ENCODE data around the gene YJEFN3. TPM values are rescaled to one million over a fixed set of nuclear protein-coding genes. Genes with fewer than 3 reads are reported as not detected.

Gene YJEFN3
- total and polyA plus RNA-seq, 10 of the 15 experiments (the other 5 are each of a cell fraction or from before 2014, with no cell fraction given), result 0.05 to 6.9 (median 3.5) TPM

DNA sequence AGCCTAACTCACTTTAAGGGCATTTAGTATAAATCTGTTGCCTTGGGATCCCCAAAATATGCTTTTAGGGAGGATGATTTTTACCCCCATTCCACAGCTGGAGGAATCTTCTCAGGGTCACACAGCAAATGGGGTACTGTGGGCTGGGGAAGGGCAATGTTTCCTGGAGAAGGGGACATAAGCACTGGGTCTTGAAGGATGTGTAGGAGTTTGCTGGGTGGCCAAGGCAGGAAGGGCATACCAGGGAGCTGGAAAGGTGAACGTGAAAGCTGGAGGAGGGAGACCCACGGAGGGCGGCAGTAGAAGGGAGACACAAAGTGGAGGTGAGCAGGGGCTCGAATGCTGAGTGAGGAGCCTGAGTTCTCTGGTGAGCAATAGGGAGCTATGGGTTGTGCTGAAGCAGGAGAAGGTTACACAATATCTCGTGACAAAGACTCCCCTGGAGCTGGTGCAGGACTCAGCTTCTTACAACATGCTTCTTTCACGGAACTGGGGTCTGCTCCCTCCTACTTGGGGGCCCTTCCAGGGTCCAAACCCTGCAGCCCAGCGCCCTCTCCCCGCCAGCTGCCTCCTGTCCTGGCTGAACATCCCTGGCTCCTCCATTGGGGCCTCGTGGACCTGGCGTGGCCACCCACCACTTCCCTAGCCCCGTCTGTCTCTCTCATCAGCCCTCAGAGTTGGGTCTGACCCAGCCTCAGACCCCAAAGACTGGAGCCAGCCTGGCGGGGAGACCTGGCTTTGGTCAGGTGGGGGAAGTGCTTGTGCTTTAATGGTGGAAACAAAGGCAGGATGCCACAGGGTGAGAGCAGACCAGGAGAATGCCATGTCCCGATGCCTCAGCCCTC, 20.4 kb downstream of the YJEFN3 start (continued):
- TF ChIP-seq, protein P1, sequence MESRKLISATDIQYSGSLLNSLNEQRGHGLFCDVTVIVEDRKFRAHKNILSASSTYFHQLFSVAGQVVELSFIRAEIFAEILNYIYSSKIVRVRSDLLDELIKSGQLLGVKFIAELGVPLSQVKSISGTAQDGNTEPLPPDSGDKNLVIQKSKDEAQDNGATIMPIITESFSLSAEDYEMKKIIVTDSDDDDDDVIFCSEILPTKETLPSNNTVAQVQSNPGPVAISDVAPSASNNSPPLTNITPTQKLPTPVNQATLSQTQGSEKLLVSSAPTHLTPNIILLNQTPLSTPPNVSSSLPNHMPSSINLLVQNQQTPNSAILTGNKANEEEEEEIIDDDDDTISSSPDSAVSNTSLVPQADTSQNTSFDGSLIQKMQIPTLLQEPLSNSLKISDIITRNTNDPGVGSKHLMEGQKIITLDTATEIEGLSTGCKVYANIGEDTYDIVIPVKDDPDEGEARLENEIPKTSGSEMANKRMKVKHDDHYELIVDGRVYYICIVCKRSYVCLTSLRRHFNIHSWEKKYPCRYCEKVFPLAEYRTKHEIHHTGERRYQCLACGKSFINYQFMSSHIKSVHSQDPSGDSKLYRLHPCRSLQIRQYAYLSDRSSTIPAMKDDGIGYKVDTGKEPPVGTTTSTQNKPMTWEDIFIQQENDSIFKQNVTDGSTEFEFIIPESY (IDR thresholded peaks at IDR 0.05), result no peak
- TF ChIP-seq IKZF1 (conservative IDR thresholded peaks at IDR 0.05) (no peak), ESRRA (IDR thresholded peaks at IDR 0.05; ENCODE audit: low read length) (no peak), FOXK2 (IDR thresholded peaks at IDR 0.05) (no peak)

DNA sequence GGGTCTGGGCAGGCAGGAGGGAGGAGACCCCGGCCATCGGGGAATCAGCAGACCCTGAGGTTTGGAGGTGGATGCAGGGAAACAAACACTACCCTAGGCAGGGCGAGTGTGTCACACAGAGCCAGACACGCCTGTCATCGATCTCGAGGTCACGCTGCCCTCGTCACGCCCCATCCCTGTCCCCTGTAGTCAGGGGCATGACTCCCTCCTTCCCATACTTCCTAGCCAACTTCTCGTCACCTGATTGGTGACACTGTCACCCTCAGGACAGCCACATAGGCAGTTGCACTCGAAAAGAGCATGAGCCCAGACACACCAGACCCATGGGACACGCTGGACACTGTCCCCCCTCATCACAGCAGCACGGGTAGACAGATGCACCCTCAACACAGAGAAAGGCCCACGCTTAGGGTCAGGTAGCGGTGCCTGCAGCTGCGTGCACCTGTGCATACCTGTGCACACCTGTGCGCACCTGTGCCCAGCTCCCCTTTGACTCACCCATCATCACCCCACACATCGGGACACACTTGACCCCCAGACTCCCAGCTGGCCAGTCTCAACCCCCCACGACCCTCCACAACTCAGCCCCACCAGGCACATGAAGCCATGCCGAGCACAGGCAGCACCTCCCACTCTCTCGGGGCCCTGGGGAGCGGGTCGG, 21.2 kb downstream of the YJEFN3 start:
- DNase-seq (ENCODE audit: low read depth, low spot score), result no peak
- CTCF ChIA-PET, result interaction anchor here (7.2 kb wide), 1 partner anchor 18 kb away, joined by 50 read pairs; no protein-coding TSS in a partner anchor
- Histone ChIP-seq H3K4me1 (ENCODE audit: control insufficient read depth, insufficient read depth, low read length) (no peaks in the 10 kb centered on the region), H2AFZ (ENCODE audit: control insufficient read depth, low read depth, low read length) (no peak overlapping the region), H3K9ac (ENCODE audit: control insufficient read depth, insufficient read depth, low read length) (no peak overlapping the region), H3K4me3 (no peak overlapping the region), H3K36me3 (ENCODE audit: control insufficient read depth in 2 of 2, insufficient read depth in 2 of 2, low read length in 1 of 2) (no peaks in the 10 kb centered on the region), H3K27ac (ENCODE audit: control insufficient read depth, insufficient read depth) (no peak overlapping the region), H3K79me2 (ENCODE audit: control insufficient read depth, insufficient read depth, low read length) (no peaks in the 10 kb centered on the region), H3K9me3 (replicated peaks; ENCODE audit: control insufficient read depth, insufficient read depth, low read length) (no peaks in the 10 kb centered on the region), H3K27me3 (replicated peaks in 1 of 2; ENCODE audit: control insufficient read depth in 2 of 2, insufficient read depth in 2 of 2, low read length in 1 of 2) (no peaks in the 10 kb centered on the region), H3K4me2 (ENCODE audit: control insufficient read depth, insufficient read depth) (no peak overlapping the region), H4K20me1 (ENCODE audit: control insufficient read depth, insufficient read depth) (no peaks in the 10 kb centered on the region)
- FAIRE-seq, result no peak
- BruUV-seq (replicated peaks), result no TSS peak
- TF ChIP-seq ZBED1 (IDR thresholded peaks at IDR 0.05; ENCODE audit: borderline replicate concordance), result no peak
- no peak for TF ChIP-seq MYC (IDR thresholded peaks at IDR 0.05; ENCODE audit: insufficient read depth, insufficient read length, insufficient replicate concordance, low read length, severe bottlenecking)
- no peak for TF ChIP-seq RAD21 (IDR thresholded peaks at IDR 0.05; ENCODE audit: insufficient read depth, low read depth, low read length)
- TF ChIP-seq, protein P2, sequence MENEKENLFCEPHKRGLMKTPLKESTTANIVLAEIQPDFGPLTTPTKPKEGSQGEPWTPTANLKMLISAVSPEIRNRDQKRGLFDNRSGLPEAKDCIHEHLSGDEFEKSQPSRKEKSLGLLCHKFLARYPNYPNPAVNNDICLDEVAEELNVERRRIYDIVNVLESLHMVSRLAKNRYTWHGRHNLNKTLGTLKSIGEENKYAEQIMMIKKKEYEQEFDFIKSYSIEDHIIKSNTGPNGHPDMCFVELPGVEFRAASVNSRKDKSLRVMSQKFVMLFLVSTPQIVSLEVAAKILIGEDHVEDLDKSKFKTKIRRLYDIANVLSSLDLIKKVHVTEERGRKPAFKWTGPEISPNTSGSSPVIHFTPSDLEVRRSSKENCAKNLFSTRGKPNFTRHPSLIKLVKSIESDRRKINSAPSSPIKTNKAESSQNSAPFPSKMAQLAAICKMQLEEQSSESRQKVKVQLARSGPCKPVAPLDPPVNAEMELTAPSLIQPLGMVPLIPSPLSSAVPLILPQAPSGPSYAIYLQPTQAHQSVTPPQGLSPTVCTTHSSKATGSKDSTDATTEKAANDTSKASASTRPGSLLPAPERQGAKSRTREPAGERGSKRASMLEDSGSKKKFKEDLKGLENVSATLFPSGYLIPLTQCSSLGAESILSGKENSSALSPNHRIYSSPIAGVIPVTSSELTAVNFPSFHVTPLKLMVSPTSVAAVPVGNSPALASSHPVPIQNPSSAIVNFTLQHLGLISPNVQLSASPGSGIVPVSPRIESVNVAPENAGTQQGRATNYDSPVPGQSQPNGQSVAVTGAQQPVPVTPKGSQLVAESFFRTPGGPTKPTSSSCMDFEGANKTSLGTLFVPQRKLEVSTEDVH (IDR thresholded peaks at IDR 0.05; ENCODE audit: low read depth, partially characterized antibody), result no peak
- TF ChIP-seq, protein P3, sequence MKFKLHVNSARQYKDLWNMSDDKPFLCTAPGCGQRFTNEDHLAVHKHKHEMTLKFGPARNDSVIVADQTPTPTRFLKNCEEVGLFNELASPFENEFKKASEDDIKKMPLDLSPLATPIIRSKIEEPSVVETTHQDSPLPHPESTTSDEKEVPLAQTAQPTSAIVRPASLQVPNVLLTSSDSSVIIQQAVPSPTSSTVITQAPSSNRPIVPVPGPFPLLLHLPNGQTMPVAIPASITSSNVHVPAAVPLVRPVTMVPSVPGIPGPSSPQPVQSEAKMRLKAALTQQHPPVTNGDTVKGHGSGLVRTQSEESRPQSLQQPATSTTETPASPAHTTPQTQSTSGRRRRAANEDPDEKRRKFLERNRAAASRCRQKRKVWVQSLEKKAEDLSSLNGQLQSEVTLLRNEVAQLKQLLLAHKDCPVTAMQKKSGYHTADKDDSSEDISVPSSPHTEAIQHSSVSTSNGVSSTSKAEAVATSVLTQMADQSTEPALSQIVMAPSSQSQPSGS (IDR thresholded peaks at IDR 0.05; ENCODE audit: low read length), result no peak
- POLR2A ChIA-PET, result no interaction called here
- SMC1A ChIA-PET (ENCODE audit: uncharacterized antibody, unreplicated experiment), result no interaction called here
- intact Hi-C loops (cut with micrococcal nuclease; ENCODE audit: unreplicated experiment), result no loop called here
- RAD21 ChIA-PET (ENCODE audit: unreplicated experiment), result no interaction called here
- WGBS (ENCODE audit: insufficient coverage, insufficient replicate concordance, low lambda C conversion rate, missing lambda C conversion rate), result 52% methylated on average over 23 of the region's 23 CpGs
- no peak for ATAC-seq
- in situ Hi-C loops (cut with MboI), result loop anchor here (25.0 kb wide), 4 partner anchors 862 to 1487 kb away; partner anchors contain the start of genes ZNF66 and ZNF737

Measured in GM12878 (cell line).